Mammary epithelial cell (primary cell): Measurements from ENCODE around the gene APC2.

ENCODE experiments used
- EZH2 ChIP-seq: IDR thresholded peaks from 2 replicates; pipeline ENCODE4 v1.6.1; 2012; ENCODE audit warnings: low read length, inconsistent platforms, borderline replicate concordance
- TF ChIP-seq, protein P1 (sequence below), 2 donors: IDR thresholded peaks in 1 of 2; conservative IDR thresholded peaks in 1 of 2; 2 replicates each; pipeline ENCODE4 v1.5.1; 2011 to 2012; ENCODE audit warnings: inconsistent platforms in 2 of 2, low read length in 2 of 2, mild to moderate bottlenecking in 2 of 2, control low read depth in 1 of 2, low read depth in 1 of 2; ENCODE audit not compliant: insufficient read depth in 1 of 2; ENCODE audit errors: extremely low read depth in 1 of 2

DNA sequence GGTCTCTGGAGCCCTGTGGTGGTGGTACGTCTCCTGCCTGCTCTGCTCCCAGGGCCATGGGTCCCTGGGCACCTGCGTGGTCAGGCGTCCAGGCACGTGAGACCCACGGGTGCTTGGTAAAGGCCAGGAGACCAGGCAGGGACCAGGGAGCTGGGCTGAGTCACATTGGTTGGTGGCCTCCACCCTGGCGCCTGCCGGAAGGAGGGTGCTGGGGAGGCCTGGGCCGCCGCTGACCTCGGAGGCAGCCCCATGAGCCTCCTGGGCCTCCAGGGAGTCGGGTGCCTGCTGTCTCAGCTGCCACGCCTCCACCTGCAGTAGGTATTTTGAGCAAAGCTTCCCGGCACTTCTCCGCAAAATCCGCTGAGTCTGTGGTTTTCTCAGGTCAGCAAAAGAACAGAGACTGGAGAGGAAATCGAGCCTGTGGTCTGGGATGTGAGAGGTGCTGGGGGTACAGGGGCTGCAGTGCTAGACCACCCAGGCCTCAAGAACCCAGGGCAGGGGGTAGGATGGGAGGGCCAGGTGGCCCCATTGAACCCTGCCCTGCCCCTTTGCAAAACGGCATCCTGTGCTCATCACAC, 70.4 kb downstream of the APC2 start:
- TF ChIP-seq, protein P1, sequence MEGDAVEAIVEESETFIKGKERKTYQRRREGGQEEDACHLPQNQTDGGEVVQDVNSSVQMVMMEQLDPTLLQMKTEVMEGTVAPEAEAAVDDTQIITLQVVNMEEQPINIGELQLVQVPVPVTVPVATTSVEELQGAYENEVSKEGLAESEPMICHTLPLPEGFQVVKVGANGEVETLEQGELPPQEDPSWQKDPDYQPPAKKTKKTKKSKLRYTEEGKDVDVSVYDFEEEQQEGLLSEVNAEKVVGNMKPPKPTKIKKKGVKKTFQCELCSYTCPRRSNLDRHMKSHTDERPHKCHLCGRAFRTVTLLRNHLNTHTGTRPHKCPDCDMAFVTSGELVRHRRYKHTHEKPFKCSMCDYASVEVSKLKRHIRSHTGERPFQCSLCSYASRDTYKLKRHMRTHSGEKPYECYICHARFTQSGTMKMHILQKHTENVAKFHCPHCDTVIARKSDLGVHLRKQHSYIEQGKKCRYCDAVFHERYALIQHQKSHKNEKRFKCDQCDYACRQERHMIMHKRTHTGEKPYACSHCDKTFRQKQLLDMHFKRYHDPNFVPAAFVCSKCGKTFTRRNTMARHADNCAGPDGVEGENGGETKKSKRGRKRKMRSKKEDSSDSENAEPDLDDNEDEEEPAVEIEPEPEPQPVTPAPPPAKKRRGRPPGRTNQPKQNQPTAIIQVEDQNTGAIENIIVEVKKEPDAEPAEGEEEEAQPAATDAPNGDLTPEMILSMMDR (conservative IDR thresholded peaks at IDR 0.05 in 1 of 2, IDR thresholded peaks at IDR 0.05 in 1 of 2; ENCODE audit: extremely low read depth in 1 of 2, insufficient read depth in 1 of 2, low read depth in 1 of 2, low read length in 2 of 2): no peak
- TF ChIP-seq EZH2: no peak
